ENCODE results near the gene CYB561D2. TPM values are rescaled to one million over a fixed set of nuclear protein-coding genes. Genes with fewer than 3 reads are reported as not detected.

The CYB561D2 gene
- total and polyA plus RNA-seq, 2 donors (not counting 1 experiment from before 2014, with no cell fraction given) = 39.5 to 78.9 TPM

- Histone ChIP-seq H3K4me1 (ENCODE audit: control insufficient read depth in 2 of 2, insufficient read depth in 2 of 2, low read length in 2 of 2) (no peaks in the 10 kb centered on the region), H3K36me3 (replicated peaks in 1 of 2; ENCODE audit: control extremely low read depth in 1 of 2, control insufficient read depth in 1 of 2, extremely low read depth in 1 of 2, insufficient read depth in 2 of 2, low read length in 1 of 2) (no peaks in the 10 kb centered on the region), H3K79me2 (ENCODE audit: control insufficient read depth, insufficient read depth, low read length) (no peaks in the 10 kb centered on the region), H3K4me2 (replicated peaks; ENCODE audit: low read depth, low read length, poor library complexity, severe bottlenecking) (no peak overlapping the region), H3K9me3 (ENCODE audit: control extremely low read depth in 1 of 3, control insufficient read depth in 2 of 3, insufficient read depth in 1 of 3, low read length in 2 of 3) (no peaks in the 10 kb centered on the region), H3K9ac (ENCODE audit: low read length) (no peak overlapping the region), H3K27me3 (replicated peaks in 1 of 4; ENCODE audit: control extremely low read depth in 1 of 4, control insufficient read depth in 3 of 4, insufficient read depth in 4 of 4, low read length in 3 of 4) (no peaks in the 10 kb centered on the region), H3K27ac (ENCODE audit: low read length in 2 of 2) (no peak overlapping the region), H4K20me1 (ENCODE audit: control insufficient read depth, insufficient read depth, low read length, poor library complexity, severe bottlenecking) (no peaks in the 10 kb centered on the region), H3K4me3 (ENCODE audit: control extremely low read depth in 1 of 5, extremely low read depth in 1 of 5, insufficient read depth in 1 of 5, low read depth in 2 of 5, low read length in 4 of 5) (no peak overlapping the region), H2AFZ (ENCODE audit: insufficient read depth, low read depth, low read length, poor library complexity, severe bottlenecking) (no peak overlapping the region)
- CTCF ChIA-PET = no interaction called here
- WGBS (ENCODE audit: insufficient coverage) = 98% methylated on average over 4 of the region's 6 CpGs
- intact Hi-C loops (cut with micrococcal nuclease) = no loop called here
- TF ChIP-seq EZH2 (IDR thresholded peaks at IDR 0.05; ENCODE audit: borderline replicate concordance, insufficient read depth, low read depth, low read length, poor library complexity, severe bottlenecking) (no peak), CTCF (IDR thresholded peaks at IDR 0.05) (no peak)
- Mint-ChIP-seq H3K4me1 (no peaks in the 10 kb centered on the region), H3K27ac (no peak overlapping the region), H3K27me3 (peaks cover 2% of the 10 kb centered on the region), H3K9me3 (ENCODE audit: insufficient read depth) (no peaks in the 10 kb centered on the region), H3K4me3 (no peak overlapping the region)
- POLR2A ChIA-PET = no interaction called here
- no peak for ATAC-seq (ENCODE audit: low read depth)
- DNase-seq = no peak
These were observed 27.4 kb downstream of the CYB561D2 start for GRCh38 chr3:50378024-50378423.

GRCh38 chr3:50378757-50379156 lies 28.1 kb downstream of the CYB561D2 start:
- Histone ChIP-seq H3K4me3 (ENCODE audit: control extremely low read depth in 1 of 5, extremely low read depth in 1 of 5, insufficient read depth in 1 of 5, low read depth in 2 of 5, low read length in 4 of 5) (no peak overlapping the region), H2AFZ (ENCODE audit: insufficient read depth, low read depth, low read length, poor library complexity, severe bottlenecking) (no peak overlapping the region), H4K20me1 (ENCODE audit: control insufficient read depth, insufficient read depth, low read length, poor library complexity, severe bottlenecking) (no peaks in the 10 kb centered on the region), H3K27me3 (replicated peaks in 1 of 4; ENCODE audit: control extremely low read depth in 1 of 4, control insufficient read depth in 3 of 4, insufficient read depth in 4 of 4, low read length in 3 of 4) (no peaks in the 10 kb centered on the region), H3K27ac (ENCODE audit: low read length in 2 of 2) (no peak overlapping the region), H3K79me2 (ENCODE audit: control insufficient read depth, insufficient read depth, low read length) (no peaks in the 10 kb centered on the region), H3K36me3 (replicated peaks in 1 of 2; ENCODE audit: control extremely low read depth in 1 of 2, control insufficient read depth in 1 of 2, extremely low read depth in 1 of 2, insufficient read depth in 2 of 2, low read length in 1 of 2) (no peaks in the 10 kb centered on the region), H3K4me1 (ENCODE audit: control insufficient read depth in 2 of 2, insufficient read depth in 2 of 2, low read length in 2 of 2) (no peaks in the 10 kb centered on the region), H3K9me3 (ENCODE audit: control extremely low read depth in 1 of 3, control insufficient read depth in 2 of 3, insufficient read depth in 1 of 3, low read length in 2 of 3) (no peaks in the 10 kb centered on the region), H3K9ac (ENCODE audit: low read length) (no peak overlapping the region), H3K4me2 (replicated peaks; ENCODE audit: low read depth, low read length, poor library complexity, severe bottlenecking) (no peak overlapping the region)
- WGBS (ENCODE audit: insufficient coverage) = 94% methylated on average over 16 of the region's 17 CpGs
- TF ChIP-seq EZH2 (IDR thresholded peaks at IDR 0.05; ENCODE audit: borderline replicate concordance, insufficient read depth, low read depth, low read length, poor library complexity, severe bottlenecking) = no peak
- TF ChIP-seq CTCF (IDR thresholded peaks at IDR 0.05) = no peak
- H3K9me3 Mint-ChIP-seq (ENCODE audit: insufficient read depth) = no peaks in the 10 kb centered on the region
- ATAC-seq (ENCODE audit: low read depth) (no peak), DNase-seq (no peak)
- H3K27ac Mint-ChIP-seq = no peak overlapping the region
- CTCF ChIA-PET = no interaction called here
- intact Hi-C loops (cut with micrococcal nuclease) = no loop called here
- no peaks in the 10 kb centered on the region for H3K4me1 Mint-ChIP-seq
- H3K27me3 Mint-ChIP-seq = peaks cover 4% of the 10 kb centered on the region
- POLR2A ChIA-PET = no interaction called here
- no peak overlapping the region for H3K4me3 Mint-ChIP-seq

All from B cell (primary cell).